Osteoblast (primary cell): ENCODE data around the gene CCND3. TPM values are rescaled to one million over a fixed set of nuclear protein-coding genes. Genes with fewer than 3 reads are reported as not detected.
A peak's percentile ranks its signal among the peaks of the same experiment; 100 is the strongest.

Experiments
- DNase-seq: peaks from one replicate; pipeline ENCODE4 v3.0.0; 2011; ENCODE audit warnings: low spot score, mixed read lengths; ENCODE audit not compliant: insufficient read length; ENCODE audit errors: missing footprints
- H2AFZ ChIP-seq: 2 replicates; pipeline ENCODE4 v1.6.0; 2011; ENCODE audit warnings: mild to moderate bottlenecking, low read length
- H3K27ac ChIP-seq: 2 replicates; pipeline ENCODE4 v1.5.1; 2011; ENCODE audit warnings: mild to moderate bottlenecking, low read depth, low read length, moderate library complexity
- H3K27me3 ChIP-seq: 2 replicates; pipeline ENCODE4 v1.6.0; 2012; ENCODE audit warnings: mild to moderate bottlenecking, control low read depth, inconsistent platforms, low read length, moderate library complexity; ENCODE audit not compliant: insufficient read depth
- H3K36me3 ChIP-seq: 2 replicates; pipeline ENCODE4 v1.5.1; 2011; ENCODE audit warnings: mild to moderate bottlenecking, low read length, control low read depth, moderate library complexity; ENCODE audit not compliant: insufficient read depth
- H3K4me1 ChIP-seq: 2 replicates; pipeline ENCODE4 v1.5.1; 2011; ENCODE audit warnings: mild to moderate bottlenecking, low read length, control low read depth, moderate library complexity; ENCODE audit not compliant: insufficient read depth
- H3K4me2 ChIP-seq: 2 replicates; pipeline ENCODE4 v1.6.0; 2011; ENCODE audit warnings: mild to moderate bottlenecking, low read length; ENCODE audit not compliant: insufficient read depth
- H3K4me3 ChIP-seq: fragments of 200-600 bp; sonication (generic); 3 replicates; pipeline ENCODE4 v1.5.1; 2012; ENCODE audit warnings: mild to moderate bottlenecking, low read length, inconsistent platforms; ENCODE audit not compliant: insufficient read depth
- H3K79me2 ChIP-seq: 2 replicates; pipeline ENCODE4 v1.6.0; 2012; ENCODE audit warnings: mild to moderate bottlenecking, low read length, control low read depth, inconsistent platforms; ENCODE audit not compliant: insufficient read depth
- H3K9me3 ChIP-seq: 2 replicates; pipeline ENCODE4 v1.5.1; 2011; ENCODE audit warnings: low read depth, low read length, control low read depth
- H4K20me1 ChIP-seq: 2 replicates; pipeline ENCODE4 v1.6.0; 2012; ENCODE audit warnings: mild to moderate bottlenecking, low read length, control low read depth; ENCODE audit not compliant: insufficient read depth
- CTCF ChIP-seq: IDR thresholded peaks from 2 replicates; pipeline ENCODE4 v1.5.1; 2011; ENCODE audit warnings: mild to moderate bottlenecking, low read depth, low read length, moderate library complexity; ENCODE audit errors: extremely low read depth
- total RNA-seq: library from RNA; depleted of rRNA; stranded (reverse); fragments of >200 nt; gene quantifications from 2 replicates; pipeline ENCODE4 v1.2.3, GENCODE V29; 2012

CCND3 gene
- total RNA-seq, 1 donor = 21.0 TPM

- H3K4me3 ChIP-seq = no peak overlapping the region
- peaks cover 49% of the 10 kb centered on the region for H4K20me1 ChIP-seq
- H3K4me1 ChIP-seq = peaks cover 51% of the 10 kb centered on the region
- H3K27me3 ChIP-seq = no peaks in the 10 kb centered on the region
- no peaks in the 10 kb centered on the region for H3K9me3 ChIP-seq
- peak overlapping the region; percentile 97 for H3K4me2 ChIP-seq
- peaks cover 38% of the 10 kb centered on the region for H3K36me3 ChIP-seq
- no peak for TF ChIP-seq CTCF
- peak overlapping the region; percentile 45 for H3K27ac ChIP-seq
- DNase-seq = no peak
- H3K79me2 ChIP-seq = peaks cover 49% of the 10 kb centered on the region
- H2AFZ ChIP-seq = no peak overlapping the region
Measured at GRCh38 chr6:41938590-41939175, 2.9 kb downstream of the CCND3 start.

DNA sequence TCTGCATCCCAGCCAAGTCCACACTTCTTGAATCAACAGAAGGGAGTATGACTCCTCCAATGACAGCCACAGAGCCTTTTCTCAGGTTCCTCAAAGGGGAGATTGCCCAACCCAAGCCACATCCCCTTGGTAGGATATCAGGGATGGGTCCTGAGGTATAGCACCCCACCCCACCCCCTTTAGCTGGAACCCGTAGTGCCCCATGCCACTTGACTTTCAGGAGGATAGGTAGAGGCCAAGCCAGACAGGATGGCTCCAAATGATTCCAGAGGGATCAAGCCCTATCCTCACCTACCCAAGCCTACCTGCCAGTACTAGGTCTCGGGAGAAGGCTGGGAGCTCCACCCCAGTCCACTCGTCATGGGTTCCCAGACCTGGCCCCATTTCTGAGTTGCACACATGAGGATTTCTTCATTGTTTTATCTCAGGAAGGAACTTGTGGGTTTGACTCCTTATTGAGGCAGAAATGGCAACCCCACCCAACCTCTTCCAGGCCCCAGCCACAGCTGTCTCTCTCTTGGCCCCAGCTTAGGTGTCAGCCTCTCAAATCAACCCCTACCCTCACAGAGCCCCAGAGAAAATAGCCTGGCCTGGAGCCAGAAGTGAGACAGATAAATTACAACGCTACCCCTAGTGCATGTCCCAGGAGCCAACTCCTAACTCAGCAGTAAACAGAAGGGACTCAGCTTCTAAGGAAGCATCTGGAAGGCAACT, 3.6 kb downstream of the CCND3 start:
- no peak overlapping the region for H3K4me2 ChIP-seq
- H3K36me3 ChIP-seq = peaks cover 43% of the 10 kb centered on the region

DNA sequence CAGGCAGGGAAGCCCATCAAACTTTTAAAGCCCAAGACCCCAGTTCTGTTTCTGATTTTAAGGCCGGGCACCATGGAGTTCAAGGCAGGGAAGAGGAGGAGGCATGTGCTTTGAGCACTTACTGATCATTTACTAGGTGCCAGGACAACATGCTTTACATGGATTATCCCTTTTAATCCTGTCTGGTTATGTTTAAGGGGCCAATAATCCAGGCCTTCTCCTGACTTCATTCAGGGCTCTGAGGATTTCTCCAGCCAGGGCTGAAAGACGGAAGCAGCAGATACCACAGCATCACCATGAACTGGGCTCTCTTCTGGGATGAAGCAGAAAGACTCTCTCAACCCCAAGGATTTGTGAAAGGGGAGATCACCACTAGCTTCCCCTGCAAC, 4.1 kb downstream of the CCND3 start:
- peaks cover 49% of the 10 kb centered on the region for H3K4me1 ChIP-seq
- H3K9me3 ChIP-seq = no peaks in the 10 kb centered on the region
- no peaks in the 10 kb centered on the region for H3K27me3 ChIP-seq
- peaks cover 48% of the 10 kb centered on the region for H3K36me3 ChIP-seq
- no peak overlapping the region for H3K27ac ChIP-seq
- no peak for DNase-seq
- peaks cover 49% of the 10 kb centered on the region for H3K79me2 ChIP-seq
- H2AFZ ChIP-seq = no peak overlapping the region
- H4K20me1 ChIP-seq = peaks cover 49% of the 10 kb centered on the region
- H3K4me2 ChIP-seq = no peak overlapping the region
- H3K4me3 ChIP-seq = no peak overlapping the region
- TF ChIP-seq CTCF = no peak

More for the DNA sequence above, 3.6 kb downstream of the CCND3 start:
- no peaks in the 10 kb centered on the region for H3K9me3 ChIP-seq
- H3K27me3 ChIP-seq = no peaks in the 10 kb centered on the region
- no peak for DNase-seq
- peaks cover 51% of the 10 kb centered on the region for H3K4me1 ChIP-seq
- no peak overlapping the region for H3K27ac ChIP-seq
- TF ChIP-seq CTCF = no peak
- H3K4me3 ChIP-seq = no peak overlapping the region
- H3K79me2 ChIP-seq = peaks cover 49% of the 10 kb centered on the region
- no peak overlapping the region for H2AFZ ChIP-seq
- H4K20me1 ChIP-seq = peaks cover 49% of the 10 kb centered on the region

DNA sequence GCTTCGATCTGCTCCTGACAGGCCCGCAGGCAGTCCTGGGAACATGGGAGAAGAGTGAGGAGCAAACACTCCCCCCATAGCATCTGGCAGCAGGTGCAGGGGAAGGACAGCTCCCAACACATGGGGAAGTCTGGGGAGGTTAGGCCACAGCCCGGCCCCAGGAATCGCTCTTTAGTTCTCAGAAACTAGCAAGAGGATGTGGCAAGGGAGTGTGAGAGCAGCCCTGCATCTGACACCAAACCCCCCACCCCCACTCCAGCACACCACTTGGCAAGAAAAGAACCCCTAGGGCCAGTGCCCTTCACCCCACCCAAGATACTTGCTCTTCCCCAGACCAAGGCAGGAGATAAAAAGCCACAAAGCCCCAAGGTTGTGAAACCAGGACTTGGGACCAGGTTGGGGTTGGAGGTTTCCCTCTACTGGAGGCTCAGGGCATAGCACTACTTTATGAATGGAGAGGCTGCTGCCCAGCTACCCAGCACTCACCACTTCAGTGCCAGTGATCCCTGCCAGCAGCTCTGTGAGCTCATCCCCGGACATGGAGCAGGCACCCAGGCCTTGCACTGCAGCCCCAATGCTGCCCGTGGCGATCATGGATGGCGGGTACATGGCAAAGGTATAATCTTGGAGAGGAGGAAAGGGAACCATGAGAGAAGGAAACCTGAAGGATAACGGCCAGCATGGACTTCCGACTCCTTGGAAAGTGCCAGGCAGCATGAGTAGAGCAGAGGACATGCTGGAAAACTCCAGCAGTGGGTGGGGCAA, 5.4 kb downstream of the CCND3 start:
- no peaks in the 10 kb centered on the region for H3K27me3 ChIP-seq
- peaks cover 44% of the 10 kb centered on the region for H3K4me1 ChIP-seq
- peak overlapping the region; percentile 50 for H3K27ac ChIP-seq
- H3K4me2 ChIP-seq = peak overlapping the region; percentile 15
- peaks cover 61% of the 10 kb centered on the region for H3K36me3 ChIP-seq
- H4K20me1 ChIP-seq = peaks cover 49% of the 10 kb centered on the region
- peak; percentile 90 for TF ChIP-seq CTCF
- peaks cover 47% of the 10 kb centered on the region for H3K79me2 ChIP-seq
- DNase-seq = peak; percentile 98
- H3K9me3 ChIP-seq = no peaks in the 10 kb centered on the region
- H3K4me3 ChIP-seq = no peak overlapping the region
- H2AFZ ChIP-seq = no peak overlapping the region
